Stimulated activated CD4-positive, alpha-beta T cell treated with anti-CD3 and anti-CD28 coated beads, TNF-alpha, amount 100 ng/mL, for 1 hour (primary cell): ENCODE data around the gene C3orf38.
"Not testable (repeated sequence)": the region's sequence is repeated elsewhere in the genome, so short reads cannot be mapped to it uniquely, and the experiment has no call there.

ENCODE experiments used
- DNase-seq, 3 donors: peaks; one replicate each; pipeline ENCODE4 v3.0.0-alpha.2; 2020; ENCODE audit warnings: low read depth in 3 of 3, low spot score in 1 of 3

The C3orf38 gene

DNA sequence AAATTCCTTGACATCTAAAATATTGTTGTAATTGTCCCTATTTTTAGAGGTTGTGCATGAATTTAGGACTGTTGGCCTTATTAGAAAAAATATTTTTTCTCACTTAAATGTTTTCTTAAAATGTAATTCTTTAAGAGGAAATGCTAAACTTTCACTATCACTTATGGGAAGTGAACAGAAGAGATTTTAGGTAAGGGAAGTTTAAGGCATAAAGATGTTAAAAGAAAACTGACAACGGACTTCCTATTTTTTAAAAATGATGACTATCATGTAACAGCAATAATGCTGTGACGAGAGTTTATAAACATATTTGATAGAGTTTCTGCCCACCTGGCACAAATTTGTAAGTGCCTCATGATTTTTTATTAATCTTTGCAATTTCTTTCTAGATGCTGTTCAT, 3.1 kb downstream of the C3orf38 start:
- DNase-seq, result no peak

GRCh38 chr3:88166419-88166971, 16.7 kb downstream of the C3orf38 start:
- DNase-seq, result no peak

GRCh38 chr3:88167173-88167572, 17.4 kb downstream of the C3orf38 start:
- DNase-seq, result no peak

DNA sequence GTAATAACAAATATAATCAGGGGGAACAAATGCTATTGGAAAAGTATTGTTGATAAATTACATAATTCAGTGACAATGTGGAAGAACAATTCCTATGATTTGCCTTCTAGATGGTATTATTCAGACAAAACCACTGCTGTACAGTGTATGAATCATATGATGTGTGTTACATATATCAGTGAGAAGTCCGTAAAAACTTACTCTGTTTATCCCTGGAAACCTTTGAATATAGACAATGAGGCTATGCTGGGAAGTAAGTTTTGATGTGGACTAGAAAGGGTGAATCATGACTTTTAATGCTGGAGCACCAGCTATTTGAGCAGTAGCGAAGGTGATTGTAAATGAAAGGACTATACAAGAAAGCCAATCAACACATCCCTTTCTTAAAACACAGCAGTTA, 17.9 kb downstream of the C3orf38 start:
- DNase-seq, result no peak

- DNase-seq, result no peak
These were observed 18.4 kb downstream of the C3orf38 start for GRCh38 chr3:88168171-88168570.

DNA sequence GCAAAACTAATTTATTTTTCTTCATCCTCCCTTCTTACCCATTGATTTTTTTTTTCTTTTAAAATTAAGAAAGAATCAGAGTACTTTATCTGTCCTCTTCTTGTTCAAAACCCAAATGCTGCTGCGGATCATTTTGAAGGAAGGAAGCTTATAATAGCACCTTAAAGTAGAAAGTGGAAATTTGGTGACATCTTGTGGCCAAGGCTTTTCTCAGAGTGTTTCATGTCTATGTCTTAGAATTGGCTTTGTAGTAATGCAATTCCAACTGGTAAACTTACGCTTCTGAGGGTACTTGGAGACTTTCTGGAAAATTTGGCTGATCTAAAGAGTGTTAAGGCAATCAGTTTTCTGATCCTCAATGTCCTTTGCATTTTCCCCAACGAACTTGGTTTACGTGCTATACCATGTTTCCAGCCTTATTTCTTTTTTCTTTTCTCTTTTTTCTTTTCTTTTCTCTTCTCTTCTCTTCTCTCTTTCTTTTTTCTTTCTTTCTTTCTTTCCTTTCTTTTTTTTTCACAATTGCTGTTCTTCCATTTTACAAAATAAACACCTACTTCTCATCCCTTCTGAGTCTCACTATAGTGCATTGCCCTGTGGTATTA, 30.7 kb downstream of the C3orf38 start:
- DNase-seq, result no peak

- DNase-seq, result not testable (repeated sequence)
These were observed 32.6 kb downstream of the C3orf38 start for GRCh38 chr3:88182165-88182918.

GRCh38 chr3:88188436-88188835, 38.7 kb downstream of the C3orf38 start:
- DNase-seq, result no peak

- DNase-seq, result no peak
These were observed 39.6 kb downstream of the C3orf38 start for GRCh38 chr3:88189361-88189810.

DNA sequence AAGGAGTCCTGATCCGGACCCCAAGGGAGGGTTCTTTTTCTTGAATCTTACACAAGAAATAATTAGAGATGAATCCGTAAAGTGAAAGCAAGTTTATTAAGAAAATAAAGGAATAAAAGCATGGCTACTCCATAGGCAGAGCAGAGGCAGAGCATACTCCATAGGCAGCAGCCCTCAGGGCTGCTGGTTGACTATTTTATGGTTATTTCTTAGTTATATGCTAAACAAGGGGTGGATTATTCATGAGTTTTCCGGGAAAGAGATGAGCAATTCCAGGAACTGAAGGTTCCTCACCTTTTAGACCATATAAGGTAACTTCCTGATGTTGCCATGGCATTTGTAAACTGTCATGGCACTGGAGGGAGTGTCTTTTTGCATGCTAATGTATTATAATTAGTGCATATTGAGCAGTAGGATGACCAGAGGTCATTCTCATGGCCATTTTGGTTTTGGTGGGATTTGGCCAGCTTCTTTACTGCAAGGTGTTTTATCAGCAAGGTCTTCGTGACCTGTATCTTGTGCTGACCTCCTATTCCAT, 42.2 kb downstream of the C3orf38 start:
- no peak for DNase-seq

DNA sequence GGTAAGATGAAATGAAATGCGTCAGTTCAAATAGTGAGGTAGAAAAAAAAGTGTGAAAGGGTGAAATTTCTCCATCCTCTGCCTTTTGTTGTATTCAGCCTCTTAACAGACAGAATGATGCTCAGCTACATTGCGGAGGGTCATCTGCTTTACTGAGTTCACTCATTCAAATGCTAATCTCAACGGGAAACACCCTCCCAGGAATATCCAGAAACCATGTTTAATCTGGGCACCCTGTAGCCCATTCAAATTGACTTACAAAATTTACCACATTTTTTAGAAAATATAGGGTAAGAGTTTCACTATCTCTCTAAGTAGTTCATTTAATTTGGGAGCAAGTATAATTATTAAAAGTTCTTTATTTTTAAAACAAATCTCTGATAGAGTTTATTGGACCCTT, 42.9 kb downstream of the C3orf38 start:
- no peak for DNase-seq

DNA sequence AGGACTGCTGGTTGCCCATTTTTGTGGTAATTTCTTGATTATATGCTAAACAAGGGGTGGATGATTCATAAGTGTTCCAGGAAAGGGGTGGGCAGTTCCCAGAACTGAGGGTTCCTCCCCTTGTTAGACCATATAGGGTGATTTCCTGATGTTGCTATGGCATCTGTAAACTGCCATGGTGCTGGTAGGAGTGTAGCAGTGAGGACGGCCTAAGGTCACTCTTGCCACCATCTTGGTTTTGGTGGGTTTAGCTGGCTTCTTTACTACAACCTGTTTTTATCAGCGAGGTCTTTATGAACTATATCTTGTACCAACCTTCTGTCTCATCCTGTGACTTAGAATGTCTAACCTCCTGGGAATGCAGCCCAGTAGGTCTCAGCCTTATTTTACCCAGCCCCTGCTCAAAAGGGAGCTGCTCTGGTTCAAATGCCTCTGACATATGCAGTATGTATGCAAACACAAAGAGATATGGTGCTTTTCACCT, 46.2 kb downstream of the C3orf38 start:
- DNase-seq, result peak in 1 of 3 donors; percentile 5

DNA sequence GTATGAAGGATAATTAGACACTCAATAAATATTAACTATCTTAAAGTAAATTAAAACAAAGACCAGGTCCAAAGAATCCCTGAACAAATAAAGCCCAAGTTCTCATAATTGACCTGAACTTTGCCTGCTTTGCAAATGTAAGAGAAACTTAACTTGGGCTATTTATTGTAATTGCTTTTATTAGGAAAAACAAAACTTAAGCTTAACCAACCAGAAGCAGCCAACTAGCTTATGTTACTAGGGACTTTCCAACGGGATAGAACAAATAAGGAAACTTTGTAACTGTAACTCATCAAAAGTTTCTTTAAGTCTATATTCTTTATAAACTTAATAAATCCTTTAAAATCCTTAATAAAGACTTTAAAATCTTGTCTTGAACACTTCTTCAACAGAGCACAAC, 48.4 kb downstream of the C3orf38 start:
- DNase-seq, result no peak

DNA sequence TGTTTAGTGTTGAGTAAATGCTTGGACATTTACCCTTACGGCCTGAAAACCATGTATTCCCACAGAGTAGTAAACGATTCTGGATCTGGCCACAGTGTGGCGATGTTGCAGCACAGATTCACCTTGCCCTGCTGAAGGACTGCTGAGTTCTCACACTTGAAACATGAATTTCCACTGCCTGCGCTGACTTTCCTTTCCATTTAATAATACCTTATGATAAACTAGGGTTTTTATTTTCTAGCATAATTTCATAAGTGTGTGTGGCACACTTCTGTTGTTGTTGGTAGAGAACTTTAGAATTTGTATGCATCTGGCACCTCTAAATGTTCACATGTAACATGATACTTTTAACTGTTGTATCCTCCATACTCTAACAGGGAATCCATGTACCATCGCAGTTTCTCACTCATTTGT, 53.9 kb downstream of the C3orf38 start:
- peak in 1 of 3 donors; percentile 21 for DNase-seq
